HEK293 (cell line): ENCODE results near the gene CMBL.

Experiments
- CTCF ChIA-PET: fragments of 350-600 bp; formaldehyde crosslinking; extraction: SDS; loops from one replicate; lab custom pipeline; 2021; ENCODE audit warnings: antibody characterized with exemption; lab: Yijun Ruan, JAX
- POLR2A ChIA-PET: fragments of 300-600 bp; formaldehyde crosslinking; extraction: SDS; loops from one replicate; lab custom pipeline; 2020; ENCODE audit warnings: antibody characterized with exemption, inconsistent platforms; lab: Yijun Ruan, JAX
- H3K27ac ChIP-seq: fragments of 200-500 bp; sonication (Bioruptor generic); 2 replicates; pipeline ENCODE4 v1.5.1; 2014; ENCODE audit warnings: low read depth, low read length, control low read depth, inconsistent platforms; ENCODE audit errors: extremely low read depth
- H3K36me3 ChIP-seq, 2 experiments: fragments of 200-500 bp in 1 of 2; sonication (Bioruptor generic) in 1 of 2; 1 replicate in 1 of 2; 2 replicates in 1 of 2; pipeline ENCODE4 v1.5.1; 2014 to 2017; ENCODE audit warnings: inconsistent platforms in 2 of 2, low read length in 2 of 2; ENCODE audit not compliant: control insufficient read depth in 2 of 2, insufficient read depth in 1 of 2
- H3K4me1 ChIP-seq: fragments of 200-500 bp; sonication (Bioruptor generic); 2 replicates; pipeline ENCODE4 v1.5.1; 2014; ENCODE audit warnings: mild to moderate bottlenecking, low read length, inconsistent platforms; ENCODE audit not compliant: control insufficient read depth, insufficient read depth
- H3K4me3 ChIP-seq: 2 replicates; pipeline ENCODE4 v1.5.1; 2011; ENCODE audit warnings: low read depth, mild to moderate bottlenecking, control low read depth, low read length, moderate library complexity
- H3K9me3 ChIP-seq: fragments of 200-500 bp; sonication (Bioruptor generic); 2 replicates; pipeline ENCODE4 v1.5.1; 2014; ENCODE audit warnings: low read depth, low read length, inconsistent platforms; ENCODE audit not compliant: control insufficient read depth, insufficient read depth
- BCL11B ChIP-seq: fragments of 450-650 bp; formaldehyde crosslinking; IDR thresholded peaks from 2 replicates; pipeline ENCODE4 v1.5.1; 2016; ENCODE audit warnings: low read depth, missing biosample characterization, missing genetic modification characterization
- ZNF132 ChIP-seq: fragments of 450-650 bp; formaldehyde crosslinking; IDR thresholded peaks from 2 replicates; pipeline ENCODE4 v1.5.1; 2017; ENCODE audit warnings: missing biosample characterization, missing genetic modification characterization, borderline replicate concordance
- ZNF184 ChIP-seq: fragments of 450-650 bp; IDR thresholded peaks from 2 replicates; pipeline ENCODE4 v1.5.1; 2018; ENCODE audit warnings: missing biosample characterization, mild to moderate bottlenecking, missing genetic modification characterization
- ZNF341 ChIP-seq: fragments of 450-650 bp; formaldehyde crosslinking; IDR thresholded peaks from 2 replicates; pipeline ENCODE4; 2016; ENCODE audit warnings: low read depth, missing biosample characterization, missing genetic modification characterization
- ZNF426 ChIP-seq: fragments of 450-650 bp; formaldehyde crosslinking; IDR thresholded peaks from 2 replicates; pipeline ENCODE4 v1.5.1; 2017; ENCODE audit warnings: missing biosample characterization, missing genetic modification characterization, mild to moderate bottlenecking, inconsistent platforms, moderate library complexity
- ZNF48 ChIP-seq: fragments of 450-650 bp; formaldehyde crosslinking; IDR thresholded peaks from 2 replicates; pipeline ENCODE4 v1.5.1; 2016; ENCODE audit warnings: missing biosample characterization, missing genetic modification characterization
- ZNF549 ChIP-seq: fragments of 450-650 bp; IDR thresholded peaks from 2 replicates; pipeline ENCODE4 v1.5.1; 2018; ENCODE audit warnings: missing biosample characterization, missing genetic modification characterization, mild to moderate bottlenecking, inconsistent platforms, moderate library complexity
- ZNF621 ChIP-seq: fragments of 450-650 bp; formaldehyde crosslinking; IDR thresholded peaks from 2 replicates; pipeline ENCODE4 v1.5.1; 2017; ENCODE audit warnings: missing biosample characterization, missing genetic modification characterization
- ZNF747 ChIP-seq: fragments of 450-650 bp; formaldehyde crosslinking; IDR thresholded peaks from 2 replicates; pipeline ENCODE4 v1.5.1; 2016; ENCODE audit warnings: missing biosample characterization, missing genetic modification characterization
- TF ChIP-seq, protein P1 (sequence below): fragments of 450-650 bp; formaldehyde crosslinking; optimal IDR thresholded peaks from 2 replicates; pipeline ENCODE3; 2016; ENCODE audit warnings: missing biosample characterization, mild to moderate bottlenecking, missing genetic modification characterization
- TF ChIP-seq, protein P2 (sequence below): fragments of 450-650 bp; formaldehyde crosslinking; IDR thresholded peaks from 2 replicates; pipeline ENCODE4 v1.5.1; 2017; ENCODE audit warnings: missing biosample characterization, missing genetic modification characterization
- TF ChIP-seq, protein P3 (sequence below): fragments of 450-650 bp; formaldehyde crosslinking; IDR thresholded peaks from 2 replicates; pipeline ENCODE4 v1.5.1; 2016; ENCODE audit warnings: missing biosample characterization, missing genetic modification characterization

Gene CMBL

DNA sequence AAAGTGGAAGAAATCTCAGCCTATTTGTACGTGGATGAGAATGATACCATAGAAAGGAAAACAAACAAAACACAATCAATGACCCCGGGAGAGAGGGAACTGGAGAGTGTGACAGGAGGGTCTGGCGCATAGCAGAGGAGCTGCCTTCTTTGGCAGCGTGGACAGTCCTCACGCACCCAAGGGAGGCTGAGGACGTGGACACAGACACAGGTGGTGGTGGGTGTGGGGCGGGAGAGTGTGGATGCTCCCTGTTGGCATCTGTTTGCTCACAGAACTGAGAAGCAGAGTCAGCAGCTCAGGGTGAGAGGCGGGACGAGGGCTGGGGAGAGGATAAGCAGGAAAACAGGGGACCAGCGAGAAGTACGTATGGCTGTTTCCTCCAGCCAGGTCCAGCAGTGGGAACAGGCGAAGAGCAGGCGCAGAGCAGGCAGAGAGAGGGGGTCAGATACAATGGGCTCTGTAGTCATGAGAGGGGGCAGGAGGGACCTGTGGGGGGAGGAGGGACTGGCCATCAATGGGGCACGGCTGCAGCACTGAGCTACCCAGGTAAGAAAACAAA lies 10.0 kb downstream of the CMBL start:
- POLR2A ChIA-PET, result interaction anchor here (0.7 kb wide), 1 partner anchor 19 kb away, joined by 3 read pairs; no protein-coding TSS in a partner anchor
- Histone ChIP-seq H3K27ac (no peak overlapping the region), H3K4me1 (no peaks in the 10 kb centered on the region), H3K4me3 (no peak overlapping the region), H3K36me3 (no peaks in the 10 kb centered on the region), H3K9me3 (no peaks in the 10 kb centered on the region)
- no peak for TF ChIP-seq BCL11B (tag by site-specific recombination)
- TF ChIP-seq ZNF341, result no peak
- TF ChIP-seq ZNF747 (tag by site-specific recombination), result no peak
- TF ChIP-seq ZNF184 (tag by site-specific recombination), result no peak
- TF ChIP-seq, protein P1, sequence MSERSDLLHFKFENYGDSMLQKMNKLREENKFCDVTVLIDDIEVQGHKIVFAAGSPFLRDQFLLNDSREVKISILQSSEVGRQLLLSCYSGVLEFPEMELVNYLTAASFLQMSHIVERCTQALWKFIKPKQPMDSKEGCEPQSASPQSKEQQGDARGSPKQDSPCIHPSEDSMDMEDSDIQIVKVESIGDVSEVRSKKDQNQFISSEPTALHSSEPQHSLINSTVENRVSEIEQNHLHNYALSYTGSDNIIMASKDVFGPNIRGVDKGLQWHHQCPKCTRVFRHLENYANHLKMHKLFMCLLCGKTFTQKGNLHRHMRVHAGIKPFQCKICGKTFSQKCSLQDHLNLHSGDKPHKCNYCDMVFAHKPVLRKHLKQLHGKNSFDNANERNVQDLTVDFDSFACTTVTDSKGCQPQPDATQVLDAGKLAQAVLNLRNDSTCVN (tag by site-specific recombination), result no peak
- no peak for TF ChIP-seq ZNF426 (tag by site-specific recombination)
- TF ChIP-seq, protein P2, sequence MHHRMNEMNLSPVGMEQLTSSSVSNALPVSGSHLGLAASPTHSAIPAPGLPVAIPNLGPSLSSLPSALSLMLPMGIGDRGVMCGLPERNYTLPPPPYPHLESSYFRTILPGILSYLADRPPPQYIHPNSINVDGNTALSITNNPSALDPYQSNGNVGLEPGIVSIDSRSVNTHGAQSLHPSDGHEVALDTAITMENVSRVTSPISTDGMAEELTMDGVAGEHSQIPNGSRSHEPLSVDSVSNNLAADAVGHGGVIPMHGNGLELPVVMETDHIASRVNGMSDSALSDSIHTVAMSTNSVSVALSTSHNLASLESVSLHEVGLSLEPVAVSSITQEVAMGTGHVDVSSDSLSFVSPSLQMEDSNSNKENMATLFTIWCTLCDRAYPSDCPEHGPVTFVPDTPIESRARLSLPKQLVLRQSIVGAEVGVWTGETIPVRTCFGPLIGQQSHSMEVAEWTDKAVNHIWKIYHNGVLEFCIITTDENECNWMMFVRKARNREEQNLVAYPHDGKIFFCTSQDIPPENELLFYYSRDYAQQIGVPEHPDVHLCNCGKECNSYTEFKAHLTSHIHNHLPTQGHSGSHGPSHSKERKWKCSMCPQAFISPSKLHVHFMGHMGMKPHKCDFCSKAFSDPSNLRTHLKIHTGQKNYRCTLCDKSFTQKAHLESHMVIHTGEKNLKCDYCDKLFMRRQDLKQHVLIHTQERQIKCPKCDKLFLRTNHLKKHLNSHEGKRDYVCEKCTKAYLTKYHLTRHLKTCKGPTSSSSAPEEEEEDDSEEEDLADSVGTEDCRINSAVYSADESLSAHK (tag by site-specific recombination), result no peak
- CTCF ChIA-PET, result interaction anchor here (3.7 kb wide), 1 partner anchor 14 kb away, joined by 13 read pairs; no protein-coding TSS in a partner anchor

DNA sequence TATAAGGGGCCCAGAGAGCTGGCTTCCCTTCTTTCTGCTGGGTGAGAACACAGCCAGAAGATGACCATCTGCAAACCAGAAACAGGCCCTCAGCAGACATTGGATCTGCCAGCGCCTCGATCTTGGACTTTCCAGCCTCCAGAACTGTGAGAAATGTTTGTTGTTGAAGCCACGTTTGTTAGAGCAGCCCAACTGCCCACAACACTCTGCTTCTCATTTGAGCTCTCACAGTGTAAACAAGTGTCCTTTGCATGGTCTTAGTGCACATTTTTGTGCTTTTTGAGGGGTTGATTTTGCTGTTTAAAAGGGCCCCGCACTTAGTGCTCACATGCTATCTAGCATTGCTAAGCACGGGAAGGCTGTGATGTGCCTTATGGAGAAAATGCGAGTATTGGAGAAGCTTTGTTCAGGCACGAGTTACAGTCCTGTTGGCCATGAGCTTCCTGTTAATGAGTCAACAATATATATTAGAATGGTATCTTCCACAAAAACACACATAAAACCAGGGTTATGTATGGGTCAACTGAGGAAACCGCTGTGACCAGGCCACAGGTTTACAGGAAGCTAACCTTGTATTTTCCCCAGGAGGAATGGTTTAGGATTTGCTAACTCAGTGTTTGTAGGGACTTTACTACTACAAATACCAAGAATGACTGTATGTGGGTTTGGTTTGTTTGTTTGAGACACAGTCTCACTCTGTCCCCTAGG lies 11.9 kb downstream of the CMBL start:
- TF ChIP-seq ZNF132 (tag by site-specific recombination) (no peak), ZNF549 (tag by site-specific recombination) (no peak), ZNF621 (tag by site-specific recombination) (no peak), ZNF48 (no peak)
- TF ChIP-seq, protein P3, sequence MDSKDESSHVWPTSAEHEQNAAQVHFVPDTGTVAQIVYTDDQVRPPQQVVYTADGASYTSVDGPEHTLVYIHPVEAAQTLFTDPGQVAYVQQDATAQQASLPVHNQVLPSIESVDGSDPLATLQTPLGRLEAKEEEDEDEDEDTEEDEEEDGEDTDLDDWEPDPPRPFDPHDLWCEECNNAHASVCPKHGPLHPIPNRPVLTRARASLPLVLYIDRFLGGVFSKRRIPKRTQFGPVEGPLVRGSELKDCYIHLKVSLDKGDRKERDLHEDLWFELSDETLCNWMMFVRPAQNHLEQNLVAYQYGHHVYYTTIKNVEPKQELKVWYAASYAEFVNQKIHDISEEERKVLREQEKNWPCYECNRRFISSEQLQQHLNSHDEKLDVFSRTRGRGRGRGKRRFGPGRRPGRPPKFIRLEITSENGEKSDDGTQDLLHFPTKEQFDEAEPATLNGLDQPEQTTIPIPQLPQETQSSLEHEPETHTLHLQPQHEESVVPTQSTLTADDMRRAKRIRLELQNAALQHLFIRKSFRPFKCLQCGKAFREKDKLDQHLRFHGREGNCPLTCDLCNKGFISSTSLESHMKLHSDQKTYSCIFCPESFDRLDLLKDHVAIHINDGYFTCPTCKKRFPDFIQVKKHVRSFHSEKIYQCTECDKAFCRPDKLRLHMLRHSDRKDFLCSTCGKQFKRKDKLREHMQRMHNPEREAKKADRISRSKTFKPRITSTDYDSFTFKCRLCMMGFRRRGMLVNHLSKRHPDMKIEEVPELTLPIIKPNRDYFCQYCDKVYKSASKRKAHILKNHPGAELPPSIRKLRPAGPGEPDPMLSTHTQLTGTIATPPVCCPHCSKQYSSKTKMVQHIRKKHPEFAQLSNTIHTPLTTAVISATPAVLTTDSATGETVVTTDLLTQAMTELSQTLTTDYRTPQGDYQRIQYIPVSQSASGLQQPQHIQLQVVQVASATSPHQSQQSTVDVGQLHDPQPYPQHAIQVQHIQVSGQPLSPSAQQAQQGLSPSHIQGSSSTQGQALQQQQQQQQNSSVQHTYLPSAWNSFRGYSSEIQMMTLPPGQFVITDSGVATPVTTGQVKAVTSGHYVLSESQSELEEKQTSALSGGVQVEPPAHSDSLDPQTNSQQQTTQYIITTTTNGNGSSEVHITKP (tag by site-specific recombination), result 0 out of 2 replicates have a peak, but pooled peaks have one; percentile 26
- TF ChIP-seq, protein P1 (tag by site-specific recombination), result no peak
- Histone ChIP-seq H3K9me3 (no peaks in the 10 kb centered on the region), H3K4me3 (no peak overlapping the region), H3K4me1 (no peaks in the 10 kb centered on the region), H3K27ac (no peak overlapping the region), H3K36me3 (no peaks in the 10 kb centered on the region)
- CTCF ChIA-PET, result interaction anchor here (0.6 to 3.7 kb wide), 3 partner anchors 10 to 234 kb away, joined by 3 to 13 read pairs (median 4); no protein-coding TSS in a partner anchor
- POLR2A ChIA-PET, result interaction anchor here (1.4 kb wide), 1 partner anchor 58 kb away, joined by 4 read pairs; the partner anchor contains the start of gene MARCHF6
